ENCODE measurements around the gene HOMER1.

The HOMER1 gene

GRCh38 chr5:79513704-79514390, at the start of gene HOMER1:
Gene HOMER1, minus strand, starts transcription at chr5:79514134. Its CDS starts 1,360 bp downstream, at chr5:79512774.
- DNase-seq (ENCODE audit: low read depth) = peak; percentile 46
- no peak for TF ChIP-seq CTCF (conservative IDR thresholded peaks at IDR 0.05; ENCODE audit: low read depth, low read length)
- peak within 1 kb of the TSS; percentile 70 for H3K4me3 ChIP-seq (ENCODE audit: low read length)

GRCh38 chr5:79563247-79563590, 49.3 kb upstream of the HOMER1 start:
- no peak overlapping the region for H3K4me3 ChIP-seq (ENCODE audit: low read length)
- no peak for DNase-seq (ENCODE audit: low read depth)
- no peak for TF ChIP-seq CTCF (conservative IDR thresholded peaks at IDR 0.05; ENCODE audit: low read depth, low read length)

GRCh38 chr5:79562351-79563246, 48.7 kb upstream of the HOMER1 start:
- TF ChIP-seq CTCF (conservative IDR thresholded peaks at IDR 0.05; ENCODE audit: low read depth, low read length) = no peak
- no peak overlapping the region for H3K4me3 ChIP-seq (ENCODE audit: low read length)
- no peak for DNase-seq (ENCODE audit: low read depth)

- no peak for DNase-seq (ENCODE audit: low read depth)
- H3K4me3 ChIP-seq (ENCODE audit: low read length) = no peak overlapping the region
- no peak for TF ChIP-seq CTCF (conservative IDR thresholded peaks at IDR 0.05; ENCODE audit: low read depth, low read length)
Observed at GRCh38 chr5:79561525-79561893, 47.6 kb upstream of the HOMER1 start.

GRCh38 chr5:79560771-79561524, 47.0 kb upstream of the HOMER1 start:
- no peak for DNase-seq (ENCODE audit: low read depth)
- no peak overlapping the region for H3K4me3 ChIP-seq (ENCODE audit: low read length)

GRCh38 chr5:79555418-79555817, 41.5 kb upstream of the HOMER1 start:
- H3K4me3 ChIP-seq (ENCODE audit: low read length) = no peak overlapping the region
- TF ChIP-seq CTCF (conservative IDR thresholded peaks at IDR 0.05; ENCODE audit: low read depth, low read length) = no peak
- DNase-seq (ENCODE audit: low read depth) = no peak

More at GRCh38 chr5:79560771-79561524, 47.0 kb upstream of the HOMER1 start:
- TF ChIP-seq CTCF (conservative IDR thresholded peaks at IDR 0.05; ENCODE audit: low read depth, low read length) = no peak

Data from retinal pigment epithelial cell (primary cell).